ENCODE measurements around the gene SPIN3.

SPIN3 gene

GRCh38 chrX:56975611-56976010 lies 19.7 kb downstream of the SPIN3 start:
- no peaks in the 10 kb centered on the region for H3K9me2 ChIP-seq (replicated peaks; ENCODE audit: insufficient read depth, low read length)
- no peaks in the 10 kb centered on the region for H3F3A ChIP-seq (ENCODE audit: insufficient read depth)
- H3K27ac ChIP-seq (ENCODE audit: low read depth, low read length): no peak overlapping the region
- H3K4me2 ChIP-seq (ENCODE audit: low read depth, low read length, poor library complexity, severe bottlenecking): no peak overlapping the region
- H4K20me1 ChIP-seq (ENCODE audit: low read depth, low read length): no peaks in the 10 kb centered on the region
- H3K9ac ChIP-seq (ENCODE audit: low read length): no peak overlapping the region
- H3K4me3 ChIP-seq (ENCODE audit: insufficient read depth, low read length, poor library complexity, severe bottlenecking): no peak overlapping the region
- H3K36me3 ChIP-seq (ENCODE audit: low read length): no peaks in the 10 kb centered on the region
- H3K27me3 ChIP-seq (ENCODE audit: low read length): no peaks in the 10 kb centered on the region
- H3K79me2 ChIP-seq (ENCODE audit: insufficient read depth, low read length): no peaks in the 10 kb centered on the region
- TF ChIP-seq EZH2phosphoT487 (conservative IDR thresholded peaks at IDR 0.05; ENCODE audit: low read length): no peak
- no peak for TF ChIP-seq CTCF (IDR thresholded peaks at IDR 0.05; ENCODE audit: insufficient read depth, low read length, poor library complexity, severe bottlenecking)
- no peak overlapping the region for H2AFZ ChIP-seq (ENCODE audit: low read depth, low read length, severe bottlenecking)
- no peaks in the 10 kb centered on the region for H3K9me3 ChIP-seq (ENCODE audit: insufficient read depth, low read length)

DNA sequence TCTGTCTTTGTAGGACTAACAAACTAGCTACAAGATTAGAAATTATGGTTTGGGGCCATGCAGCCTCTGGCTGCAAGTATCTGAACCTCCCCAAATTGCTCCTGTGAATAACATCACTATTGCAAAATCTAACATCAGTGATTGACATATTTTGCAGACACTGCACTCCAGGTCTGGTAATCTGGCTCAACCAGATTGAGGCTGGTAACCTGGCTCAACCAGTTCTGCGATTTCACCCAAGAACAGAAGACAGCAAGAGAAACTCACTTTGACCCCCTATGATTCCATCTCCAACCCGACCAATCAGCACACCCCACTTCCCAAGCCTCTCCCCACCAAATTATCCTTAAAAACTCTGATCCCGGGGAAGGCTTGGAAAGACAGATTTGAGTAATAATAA lies 20.9 kb downstream of the SPIN3 start:
- TF ChIP-seq CTCF (IDR thresholded peaks at IDR 0.05; ENCODE audit: insufficient read depth, low read length, poor library complexity, severe bottlenecking): no peak
- no peak for TF ChIP-seq EZH2phosphoT487 (conservative IDR thresholded peaks at IDR 0.05; ENCODE audit: low read length)
- H3K79me2 ChIP-seq (ENCODE audit: insufficient read depth, low read length): no peaks in the 10 kb centered on the region
- H3K27ac ChIP-seq (ENCODE audit: low read depth, low read length): no peak overlapping the region
- no peak overlapping the region for H3K9ac ChIP-seq (ENCODE audit: low read length)
- H3K36me3 ChIP-seq (ENCODE audit: low read length): no peaks in the 10 kb centered on the region
- H4K20me1 ChIP-seq (ENCODE audit: low read depth, low read length): no peaks in the 10 kb centered on the region
- no peak overlapping the region for H3K4me3 ChIP-seq (ENCODE audit: insufficient read depth, low read length, poor library complexity, severe bottlenecking)
- no peaks in the 10 kb centered on the region for H3K9me3 ChIP-seq (ENCODE audit: insufficient read depth, low read length)
- H3K27me3 ChIP-seq (ENCODE audit: low read length): no peaks in the 10 kb centered on the region
- H3K9me2 ChIP-seq (replicated peaks; ENCODE audit: insufficient read depth, low read length): no peaks in the 10 kb centered on the region
- no peak overlapping the region for H2AFZ ChIP-seq (ENCODE audit: low read depth, low read length, severe bottlenecking)
- H3F3A ChIP-seq (ENCODE audit: insufficient read depth): no peaks in the 10 kb centered on the region
- H3K4me2 ChIP-seq (ENCODE audit: low read depth, low read length, poor library complexity, severe bottlenecking): no peak overlapping the region

DNA sequence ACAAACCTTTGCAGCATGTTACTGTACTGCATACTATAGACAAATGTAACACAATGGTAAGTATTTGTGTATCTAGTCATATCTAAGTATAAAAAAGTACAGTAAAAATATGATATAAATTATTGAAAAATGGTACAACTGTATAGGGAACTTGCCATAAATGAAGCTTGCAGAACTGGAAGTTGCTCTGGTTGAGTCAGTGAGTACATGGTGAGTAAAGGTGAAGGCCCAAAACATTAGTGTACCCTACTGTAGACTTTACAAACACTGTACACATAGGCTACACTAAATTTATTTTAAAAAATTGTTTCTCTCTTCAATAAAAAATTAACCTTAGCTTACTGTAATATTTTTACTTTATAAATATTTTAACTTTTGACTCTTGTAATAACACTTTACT lies 25.8 kb downstream of the SPIN3 start:
- Histone ChIP-seq H3K9me3 (ENCODE audit: insufficient read depth, low read length) (no peaks in the 10 kb centered on the region), H3K27me3 (ENCODE audit: low read length) (no peaks in the 10 kb centered on the region), H3K4me2 (ENCODE audit: low read depth, low read length, poor library complexity, severe bottlenecking) (no peak overlapping the region), H3K79me2 (ENCODE audit: insufficient read depth, low read length) (no peaks in the 10 kb centered on the region), H3K9me2 (replicated peaks; ENCODE audit: insufficient read depth, low read length) (no peaks in the 10 kb centered on the region), H3K36me3 (ENCODE audit: low read length) (no peaks in the 10 kb centered on the region), H2AFZ (ENCODE audit: low read depth, low read length, severe bottlenecking) (no peak overlapping the region), H3K27ac (ENCODE audit: low read depth, low read length) (no peak overlapping the region), H3K9ac (ENCODE audit: low read length) (no peak overlapping the region), H3K4me3 (ENCODE audit: insufficient read depth, low read length, poor library complexity, severe bottlenecking) (no peak overlapping the region), H4K20me1 (ENCODE audit: low read depth, low read length) (no peaks in the 10 kb centered on the region), H3F3A (ENCODE audit: insufficient read depth) (no peaks in the 10 kb centered on the region)
- TF ChIP-seq EZH2phosphoT487 (conservative IDR thresholded peaks at IDR 0.05; ENCODE audit: low read length): no peak
- no peak for TF ChIP-seq CTCF (IDR thresholded peaks at IDR 0.05; ENCODE audit: insufficient read depth, low read length, poor library complexity, severe bottlenecking)

GRCh38 chrX:56968980-56969379 lies 26.4 kb downstream of the SPIN3 start:
- Histone ChIP-seq H3K27ac (ENCODE audit: low read depth, low read length) (no peak overlapping the region), H3K27me3 (ENCODE audit: low read length) (no peaks in the 10 kb centered on the region), H3K9ac (ENCODE audit: low read length) (no peak overlapping the region), H3F3A (ENCODE audit: insufficient read depth) (no peaks in the 10 kb centered on the region), H3K4me3 (ENCODE audit: insufficient read depth, low read length, poor library complexity, severe bottlenecking) (no peak overlapping the region), H4K20me1 (ENCODE audit: low read depth, low read length) (no peaks in the 10 kb centered on the region), H3K79me2 (ENCODE audit: insufficient read depth, low read length) (no peaks in the 10 kb centered on the region), H3K4me2 (ENCODE audit: low read depth, low read length, poor library complexity, severe bottlenecking) (no peak overlapping the region), H2AFZ (ENCODE audit: low read depth, low read length, severe bottlenecking) (no peak overlapping the region), H3K9me3 (ENCODE audit: insufficient read depth, low read length) (no peaks in the 10 kb centered on the region), H3K9me2 (replicated peaks; ENCODE audit: insufficient read depth, low read length) (no peaks in the 10 kb centered on the region), H3K36me3 (ENCODE audit: low read length) (no peaks in the 10 kb centered on the region)
- TF ChIP-seq EZH2phosphoT487 (conservative IDR thresholded peaks at IDR 0.05; ENCODE audit: low read length): no peak
- no peak for TF ChIP-seq CTCF (IDR thresholded peaks at IDR 0.05; ENCODE audit: insufficient read depth, low read length, poor library complexity, severe bottlenecking)

Data from SU-DHL-6 (cell line).